ENCODE results near the gene NPAS3.

The NPAS3 gene

DNA sequence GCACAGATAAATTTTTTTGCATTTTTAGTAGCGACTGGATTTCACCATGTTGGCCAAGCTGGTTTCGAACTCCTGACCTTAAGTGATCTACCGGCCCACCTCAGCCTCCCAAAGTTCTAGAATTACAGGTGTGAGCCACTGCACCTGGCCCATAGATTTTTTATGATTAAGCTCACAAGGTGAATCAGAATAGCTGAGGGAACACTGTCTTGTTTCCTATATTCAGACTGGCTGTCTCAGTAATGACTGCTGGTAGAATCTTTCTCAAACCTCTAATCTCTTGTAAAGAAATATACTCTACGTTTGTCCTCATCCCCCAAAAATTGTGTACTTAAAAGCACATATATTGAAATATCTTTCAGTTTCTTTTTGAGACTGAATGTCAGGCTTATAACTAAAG, 650.1 kb downstream of the NPAS3 start:
- no peak for DNase-seq (ENCODE audit: low read depth)

DNA sequence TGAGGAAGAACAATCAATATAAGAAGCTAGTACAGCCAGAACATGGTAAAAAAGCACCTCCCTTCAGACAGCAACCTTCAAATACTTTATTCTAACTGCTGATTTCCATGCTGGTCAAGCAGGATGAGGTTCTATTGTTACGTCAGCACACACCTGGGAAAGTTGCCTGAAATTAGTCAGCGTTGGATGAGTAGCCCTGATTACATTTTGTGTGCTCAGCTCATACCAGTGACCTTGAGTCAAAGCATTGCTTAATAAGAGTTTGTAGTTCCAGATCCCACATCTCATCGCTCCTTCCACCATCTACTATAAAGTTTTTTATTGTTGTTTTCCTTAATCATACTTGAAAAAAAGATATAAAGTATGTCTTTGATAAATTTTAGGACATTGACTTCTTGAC, 650.7 kb downstream of the NPAS3 start:
- no peak for DNase-seq (ENCODE audit: low read depth)

DNA sequence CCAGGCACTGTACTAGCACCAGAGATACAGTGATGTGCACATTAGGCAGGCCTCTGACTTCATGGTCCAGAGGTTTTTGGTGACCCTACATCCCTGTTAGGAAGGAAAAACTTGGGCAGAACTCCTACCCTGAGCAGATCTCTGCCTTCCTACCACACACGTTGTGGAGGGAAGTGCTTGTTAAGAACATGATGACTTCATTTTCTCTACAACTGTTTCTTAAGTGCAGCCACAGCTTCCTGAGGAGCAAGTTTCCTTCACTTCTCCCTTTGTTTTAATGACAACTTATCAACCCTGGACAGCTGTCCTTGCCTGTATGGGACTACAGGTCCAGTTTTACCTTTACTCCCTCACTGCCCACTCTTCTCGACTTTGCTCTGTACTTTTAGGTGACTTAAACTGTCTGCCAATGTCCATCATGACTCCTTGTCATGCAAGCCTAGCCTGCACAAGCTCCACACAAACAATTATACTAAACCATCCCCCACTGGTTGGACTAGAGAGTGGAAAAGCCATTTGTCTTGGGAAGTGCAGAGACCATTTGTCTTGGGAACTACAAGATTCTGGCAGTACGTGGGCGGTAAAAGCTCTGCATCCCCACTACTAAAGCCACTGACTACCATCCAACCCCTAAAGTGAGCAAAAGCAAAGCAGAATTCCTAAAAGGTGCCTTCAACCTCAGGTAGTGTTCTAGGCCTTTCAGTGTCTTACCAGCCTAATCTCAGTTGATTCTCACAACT, 652.4 kb downstream of the NPAS3 start:
- DNase-seq (ENCODE audit: low read depth): no peak

DNA sequence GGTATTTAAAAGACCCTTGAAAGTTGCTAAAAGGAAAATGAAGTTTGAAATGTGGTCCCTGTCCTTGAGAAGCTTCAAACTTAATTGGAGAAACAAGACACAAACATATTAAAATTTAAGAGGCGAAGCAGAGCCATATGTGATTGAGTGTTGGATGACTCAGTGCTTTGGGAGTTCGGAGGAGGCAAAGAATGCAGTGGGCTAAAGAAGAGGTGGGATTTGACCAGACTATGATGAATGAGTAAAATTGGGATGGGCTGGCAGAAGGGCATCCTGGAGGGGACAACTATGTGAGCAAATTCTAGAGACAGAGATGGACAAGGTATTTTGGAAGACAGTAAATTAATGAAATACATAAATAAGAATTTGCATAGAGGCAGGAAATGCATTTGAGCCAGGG, 653.6 kb downstream of the NPAS3 start:
- DNase-seq (ENCODE audit: low read depth): no peak

DNA sequence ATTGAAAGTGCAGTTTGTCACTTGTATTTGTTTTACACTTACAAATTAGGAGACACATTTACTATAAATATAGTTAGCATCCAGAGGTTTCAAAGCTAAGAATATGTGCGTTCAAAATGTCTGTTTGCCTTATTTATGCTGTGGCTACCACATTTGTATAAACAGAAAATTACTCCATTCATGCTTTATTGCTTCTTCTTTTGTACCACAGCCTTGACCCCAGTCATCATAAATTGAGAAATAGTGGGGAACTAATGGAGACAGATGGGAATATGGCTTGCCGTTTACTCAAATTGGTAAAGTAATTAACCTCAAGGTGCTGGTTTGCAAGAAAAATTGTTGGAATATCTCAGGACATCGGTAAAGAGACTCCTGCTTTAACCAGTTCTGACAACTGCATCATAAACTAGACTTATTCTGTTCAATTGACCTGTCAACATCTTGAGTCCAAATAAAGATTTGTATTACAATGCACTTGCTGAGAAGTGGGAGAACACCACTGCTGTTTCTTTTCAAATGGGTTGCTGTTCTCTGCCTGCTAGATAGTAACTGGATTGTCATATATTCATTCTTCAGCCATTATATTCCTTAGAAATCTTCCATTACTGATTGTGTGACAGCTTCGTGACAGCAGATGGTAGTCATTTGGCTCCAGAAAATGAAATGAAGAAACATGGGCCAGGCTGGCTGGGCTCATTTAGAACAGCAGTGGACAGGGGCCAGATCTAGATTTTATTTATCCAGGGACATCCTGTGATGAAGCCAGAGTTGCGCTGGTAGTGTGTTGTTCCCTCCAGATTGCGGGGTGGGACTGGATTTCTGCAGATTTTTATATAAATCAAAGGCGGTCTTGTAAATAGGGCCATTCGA, 657.8 kb downstream of the NPAS3 start:
- DNase-seq (ENCODE audit: low read depth): no peak

DNA sequence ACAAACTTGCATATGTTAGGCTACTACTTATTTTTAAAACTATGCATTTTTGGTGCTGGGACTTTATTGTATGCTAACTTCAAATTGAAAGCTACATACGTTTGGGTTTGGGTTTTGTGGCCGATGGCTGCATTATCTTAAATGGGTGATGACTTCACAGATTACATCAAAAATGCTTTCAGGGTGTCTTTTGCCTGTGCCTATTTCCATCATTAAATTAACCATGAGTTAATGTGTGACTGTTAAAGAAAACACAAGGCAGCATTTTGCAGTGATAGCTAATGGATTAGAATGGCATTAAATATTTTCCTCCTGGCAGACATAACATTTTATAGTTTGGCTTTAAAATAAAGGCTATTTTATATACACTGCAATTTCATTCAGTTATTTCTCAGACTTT, 659.9 kb downstream of the NPAS3 start:
- DNase-seq (ENCODE audit: low read depth): no peak

DNA sequence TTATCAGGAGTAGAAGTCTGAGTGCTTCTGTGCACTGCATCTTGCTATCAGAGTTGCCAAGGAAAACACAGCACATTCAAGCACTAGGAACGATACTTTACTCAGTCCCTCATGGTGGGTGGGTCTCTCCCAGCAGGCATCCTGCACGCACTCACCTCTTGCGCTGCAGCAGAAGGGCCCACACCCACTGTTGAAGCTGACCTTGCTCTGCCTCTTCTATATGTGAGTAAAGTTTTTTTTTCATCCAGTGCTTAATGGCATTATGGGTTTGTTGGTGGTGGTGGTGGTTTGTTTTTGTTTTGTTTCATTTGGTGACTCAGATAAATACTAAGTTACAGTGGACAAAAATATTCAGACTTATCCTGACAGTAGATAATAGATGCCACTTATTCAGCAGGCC, 663.7 kb downstream of the NPAS3 start:
- no peak for DNase-seq (ENCODE audit: low read depth)

DNA sequence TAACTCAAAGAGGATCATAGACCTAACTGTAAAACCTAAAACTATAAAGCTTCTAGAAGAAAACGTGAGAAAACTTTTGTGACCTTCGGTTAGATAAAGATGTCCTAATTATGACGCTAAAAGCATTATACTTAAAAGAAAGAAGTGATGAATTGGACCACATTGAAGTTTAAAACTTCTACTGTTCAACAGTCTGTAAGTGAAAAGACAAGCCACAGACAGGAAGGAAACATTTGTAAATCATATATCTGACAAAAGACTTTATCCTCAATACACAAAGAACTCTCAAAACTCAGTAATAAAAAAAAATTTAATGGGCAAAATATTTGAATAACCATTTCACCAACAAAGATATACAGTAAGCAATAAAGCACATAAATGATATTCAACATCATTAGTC, 667.9 kb downstream of the NPAS3 start:
- DNase-seq (ENCODE audit: low read depth): no peak

DNA sequence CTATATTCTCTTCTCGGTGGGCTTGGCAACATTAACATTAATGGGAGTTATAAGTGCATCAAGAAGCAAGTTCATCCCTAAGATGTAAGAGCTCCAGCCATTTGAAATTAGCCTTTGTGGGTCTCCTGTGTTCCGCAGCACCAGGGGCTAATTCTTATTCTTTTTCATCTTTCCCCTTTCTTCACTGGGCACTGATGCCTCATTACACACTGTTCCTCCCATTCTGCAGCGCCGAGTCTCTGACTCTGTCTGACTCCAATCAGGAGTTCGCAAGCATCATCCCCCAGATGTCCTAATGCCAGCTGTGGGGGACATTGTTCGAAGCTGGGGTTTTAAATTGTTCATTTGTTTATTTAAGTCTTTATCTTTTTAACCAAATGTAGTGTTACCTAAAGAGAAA, 670.9 kb downstream of the NPAS3 start:
- no peak for DNase-seq (ENCODE audit: low read depth)

DNA sequence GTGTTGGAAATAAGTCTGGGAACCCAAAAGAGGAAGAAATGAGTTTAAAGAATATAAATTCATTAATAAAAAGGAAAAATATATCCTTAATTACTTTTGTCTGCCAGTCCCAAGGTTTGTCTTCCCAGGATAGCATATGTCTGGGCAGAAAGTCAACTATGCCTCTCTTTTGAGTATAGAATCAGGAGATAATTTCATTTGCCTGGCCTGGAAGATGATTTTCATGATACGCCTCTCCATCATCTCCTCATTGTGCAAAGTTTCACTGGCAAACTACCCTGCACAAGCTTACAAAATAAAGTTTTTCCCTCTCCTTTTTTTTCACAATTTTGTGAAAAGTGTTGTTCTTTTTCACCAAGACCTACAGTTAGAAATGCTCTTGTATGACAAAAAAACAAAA, 671.4 kb downstream of the NPAS3 start:
- DNase-seq (ENCODE audit: low read depth): no peak

DNA sequence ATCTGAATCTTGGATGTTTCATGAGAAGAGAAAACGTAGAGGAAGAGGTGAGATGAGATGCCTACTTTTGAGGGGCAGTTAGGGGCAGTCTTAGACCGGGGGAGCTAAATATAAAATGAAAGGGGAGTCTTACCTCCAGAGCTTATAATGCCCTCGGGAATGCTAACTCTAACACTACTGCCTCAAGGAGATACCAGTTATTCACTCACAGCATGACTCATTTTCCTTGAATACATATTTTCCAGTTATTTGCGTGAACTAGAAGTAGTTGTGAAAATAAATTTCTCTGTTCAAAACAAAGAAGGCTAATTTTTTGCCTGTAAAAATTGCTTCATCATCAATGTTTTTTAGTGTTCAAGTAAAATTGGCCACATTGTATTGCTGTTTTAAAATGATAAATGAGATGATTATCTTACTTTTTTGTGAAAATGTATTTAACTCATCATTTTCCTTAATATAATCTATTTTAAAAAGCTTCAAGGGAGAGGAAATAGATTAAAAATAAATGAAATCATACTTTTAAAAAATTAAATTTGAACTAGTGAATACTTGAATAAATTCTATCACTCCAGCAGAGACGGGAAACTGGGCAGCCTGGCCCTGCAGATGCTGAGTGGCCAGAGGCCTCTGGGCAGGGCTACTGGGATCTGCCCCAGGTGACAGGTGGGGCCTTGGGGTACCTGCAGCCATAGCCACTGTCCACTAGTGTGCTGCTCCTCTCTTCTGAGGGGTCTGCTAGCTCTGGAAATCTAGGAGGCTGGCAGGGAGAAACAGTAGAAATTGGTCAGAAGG, 672.9 kb downstream of the NPAS3 start:
- DNase-seq (ENCODE audit: low read depth): no peak

DNA sequence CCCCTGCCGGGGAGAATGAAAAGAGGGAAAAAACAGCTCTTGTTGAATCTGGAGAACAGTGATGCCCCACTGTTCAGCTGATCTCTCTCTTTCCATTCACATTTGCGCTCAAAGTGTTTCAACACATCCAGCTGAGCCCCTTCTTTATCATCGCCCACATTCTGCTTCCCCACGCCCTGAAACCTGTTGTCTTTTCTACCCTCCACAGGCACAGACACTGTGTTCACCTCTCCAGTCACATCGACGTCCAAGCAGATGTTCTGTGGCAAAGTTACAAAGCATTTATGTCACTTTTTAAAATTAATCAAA, 673.5 kb downstream of the NPAS3 start:
- DNase-seq (ENCODE audit: low read depth): no peak

DNA sequence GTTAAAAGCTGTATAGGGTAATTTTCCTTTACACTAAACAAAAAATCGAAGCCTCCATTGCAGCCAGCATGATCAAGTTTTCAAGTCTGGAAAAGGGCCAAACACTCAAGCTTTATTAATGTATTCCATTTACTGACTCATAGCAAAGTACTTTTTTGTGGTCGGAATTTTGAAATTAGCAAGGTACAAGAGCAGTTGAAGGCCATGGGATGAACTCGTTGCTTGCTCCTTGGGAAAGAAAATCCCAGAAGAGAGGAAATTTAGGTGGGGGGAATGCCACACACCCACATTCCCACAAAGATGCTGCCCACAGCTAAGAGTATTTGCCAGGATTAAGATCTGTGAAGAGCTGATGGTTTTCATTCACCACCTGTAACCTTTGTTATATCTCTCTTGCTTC, 678.5 kb downstream of the NPAS3 start:
- DNase-seq (ENCODE audit: low read depth): no peak

DNA sequence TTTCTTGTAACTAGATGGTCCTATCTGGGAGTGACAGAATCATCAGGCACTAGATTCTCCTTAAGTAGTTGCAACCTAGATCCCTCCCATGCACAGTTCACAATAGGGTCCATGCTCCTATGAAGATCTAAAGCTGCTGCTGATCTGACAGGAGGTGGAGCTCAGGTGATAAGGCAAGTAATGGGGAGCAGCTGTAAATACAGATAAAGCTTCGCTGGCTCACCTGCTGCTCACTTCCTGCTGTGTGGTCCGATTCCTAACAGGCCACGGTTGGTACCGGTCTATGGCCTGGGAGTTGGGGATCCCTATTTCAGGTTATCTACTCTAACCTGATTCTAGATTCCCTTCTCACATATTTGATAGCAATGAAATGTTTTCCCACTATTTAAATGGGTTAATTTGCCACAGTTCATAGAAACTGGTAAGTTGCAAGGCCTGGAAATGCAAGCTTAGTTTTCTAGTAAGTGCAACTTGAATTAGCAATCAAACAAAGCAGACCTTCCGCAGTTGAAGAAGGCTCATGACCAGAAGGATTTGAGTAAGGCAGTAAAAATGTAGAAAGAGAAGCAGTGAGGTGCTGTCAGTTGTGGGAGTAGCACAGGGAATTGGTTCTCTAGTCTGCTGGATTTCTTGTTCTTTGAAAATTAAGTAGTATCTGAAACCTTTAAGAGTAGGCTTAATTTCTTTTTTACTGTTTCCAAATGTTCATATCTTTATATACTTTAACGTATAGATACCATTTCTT, 679.9 kb downstream of the NPAS3 start:
- no peak for DNase-seq (ENCODE audit: low read depth)

DNA sequence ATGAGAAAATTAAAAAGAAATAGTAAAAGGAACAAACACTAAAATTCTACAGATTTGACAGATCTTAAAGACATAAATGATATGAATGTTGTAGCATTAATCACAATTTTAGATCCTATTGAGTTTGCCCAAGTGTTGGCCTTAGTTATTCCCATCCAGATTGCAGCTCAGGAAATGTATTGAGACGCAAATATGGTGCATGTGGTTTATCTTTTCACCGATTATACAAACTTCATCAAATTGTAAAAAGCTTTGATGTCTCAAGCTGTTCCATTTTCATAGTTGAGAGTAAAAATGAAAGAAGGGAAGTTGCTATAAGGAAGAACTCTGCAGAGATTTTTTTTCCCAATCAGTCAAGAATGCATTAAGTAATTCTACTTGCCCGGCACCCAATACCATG, 683.8 kb downstream of the NPAS3 start:
- no peak for DNase-seq (ENCODE audit: low read depth)

DNA sequence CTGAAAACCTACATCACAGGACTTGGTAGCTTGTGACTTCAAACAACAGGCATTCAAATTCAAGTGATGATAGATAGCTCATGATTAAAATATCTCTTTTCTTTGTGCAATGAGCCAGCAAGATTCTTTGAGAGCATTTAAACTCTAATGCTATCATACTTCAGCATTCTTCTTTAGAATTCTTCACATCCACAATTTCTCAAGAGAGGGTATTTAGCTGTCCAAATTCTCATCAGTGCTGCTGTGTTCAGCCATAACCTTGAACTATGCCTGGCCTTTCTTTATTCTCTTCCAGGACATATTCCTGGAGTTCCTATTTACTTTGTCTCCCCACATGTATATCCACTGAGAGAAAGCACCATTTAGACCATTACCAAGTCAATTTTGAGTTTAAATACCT, 691.1 kb downstream of the NPAS3 start:
- DNase-seq (ENCODE audit: low read depth): no peak

DNA sequence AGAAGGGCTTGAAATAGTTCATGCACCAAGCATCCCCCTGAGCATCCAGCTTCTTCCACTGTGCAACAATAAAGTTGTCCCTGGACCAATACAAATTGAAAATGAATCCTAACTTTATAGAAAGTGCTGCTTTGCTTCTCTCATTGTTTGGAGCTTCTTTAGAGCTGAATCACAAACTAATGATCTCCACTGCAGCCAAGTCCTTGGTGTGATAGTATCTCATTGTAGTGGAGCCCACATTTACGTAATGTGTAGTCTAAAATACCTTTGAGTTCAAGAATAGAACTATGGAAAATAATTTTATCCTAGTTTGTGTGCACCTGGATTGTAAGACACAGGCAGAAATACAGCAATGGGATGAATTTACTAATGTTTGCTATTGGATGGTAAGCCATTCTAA, 692.3 kb downstream of the NPAS3 start:
- DNase-seq (ENCODE audit: low read depth): no peak

DNA sequence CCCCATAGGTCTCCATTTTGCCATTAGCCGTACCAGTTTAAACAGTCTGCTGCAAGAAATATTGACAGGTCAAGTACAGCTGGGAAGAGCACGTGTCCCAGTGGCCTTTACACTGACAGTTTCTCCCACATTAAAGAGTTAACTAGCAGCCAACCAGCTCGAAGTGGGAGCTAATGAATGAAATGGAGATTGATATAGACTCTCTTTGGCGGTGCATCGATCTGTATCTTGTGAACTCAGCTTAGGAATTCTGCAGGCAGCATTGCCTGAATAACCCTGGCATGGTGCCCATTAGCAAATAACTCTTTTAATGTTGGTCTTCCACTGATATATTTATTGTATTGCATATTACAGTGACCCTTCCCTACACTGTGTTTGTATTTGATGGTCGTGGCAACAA, 692.8 kb downstream of the NPAS3 start:
- DNase-seq (ENCODE audit: low read depth): no peak

DNA sequence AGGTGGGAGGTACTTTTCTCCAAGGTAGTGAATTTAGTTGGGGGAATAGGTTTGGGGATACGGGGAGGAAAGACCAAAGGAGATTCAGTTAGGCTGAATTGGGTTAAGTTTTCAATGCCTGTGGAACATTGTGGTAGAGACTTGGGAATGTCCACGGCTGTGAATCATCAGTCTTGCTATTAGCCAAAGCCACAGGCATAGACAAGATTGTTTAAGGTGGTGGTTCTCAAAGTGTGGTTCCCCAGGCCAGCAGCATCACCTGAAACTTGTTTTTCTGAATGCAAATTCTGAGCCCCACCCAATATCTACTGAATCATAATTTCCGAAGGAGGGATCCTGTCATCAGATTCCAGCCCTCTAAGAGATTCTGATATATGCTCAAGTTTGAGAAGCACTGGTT, 696.0 kb downstream of the NPAS3 start:
- no peak for DNase-seq (ENCODE audit: low read depth)

DNA sequence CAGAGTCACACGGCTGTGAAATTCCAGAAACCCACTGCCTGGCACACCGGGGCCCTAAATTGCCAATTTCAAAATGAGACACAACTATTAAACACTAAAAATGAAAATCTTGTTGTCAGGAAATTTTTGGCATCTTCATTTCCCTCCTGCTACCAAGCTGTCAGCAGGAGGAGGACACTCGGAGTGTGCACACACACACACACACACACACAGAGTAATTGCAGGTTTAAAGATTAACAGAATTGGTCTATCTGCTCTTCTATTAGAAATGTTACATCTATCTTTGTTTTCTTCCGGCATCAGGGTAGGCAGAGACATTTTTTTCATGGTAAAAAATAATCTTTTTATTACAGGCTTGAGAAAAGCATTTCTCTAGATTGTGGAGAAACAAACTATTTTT, 698.0 kb downstream of the NPAS3 start:
- DNase-seq (ENCODE audit: low read depth): no peak

DNA sequence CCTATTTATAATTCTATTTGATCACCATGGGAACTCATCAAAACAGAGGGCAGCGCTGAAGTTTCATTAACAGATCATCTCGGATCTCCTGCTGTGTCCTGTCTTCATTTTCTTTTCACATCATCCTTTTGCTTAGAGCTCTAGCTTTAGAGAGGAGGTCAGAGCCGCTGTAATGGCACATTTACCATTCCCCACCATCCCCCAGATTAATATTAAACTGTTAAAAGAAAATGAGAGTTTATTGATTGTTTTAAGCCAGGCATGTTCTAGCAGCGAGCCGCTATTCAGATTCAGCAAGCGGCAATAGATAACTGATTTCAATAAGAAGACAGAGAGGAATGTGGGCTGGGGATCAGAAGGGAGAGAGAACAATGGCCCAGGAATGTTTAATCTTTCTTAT, 703.4 kb downstream of the NPAS3 start:
- no peak for DNase-seq (ENCODE audit: low read depth)

DNA sequence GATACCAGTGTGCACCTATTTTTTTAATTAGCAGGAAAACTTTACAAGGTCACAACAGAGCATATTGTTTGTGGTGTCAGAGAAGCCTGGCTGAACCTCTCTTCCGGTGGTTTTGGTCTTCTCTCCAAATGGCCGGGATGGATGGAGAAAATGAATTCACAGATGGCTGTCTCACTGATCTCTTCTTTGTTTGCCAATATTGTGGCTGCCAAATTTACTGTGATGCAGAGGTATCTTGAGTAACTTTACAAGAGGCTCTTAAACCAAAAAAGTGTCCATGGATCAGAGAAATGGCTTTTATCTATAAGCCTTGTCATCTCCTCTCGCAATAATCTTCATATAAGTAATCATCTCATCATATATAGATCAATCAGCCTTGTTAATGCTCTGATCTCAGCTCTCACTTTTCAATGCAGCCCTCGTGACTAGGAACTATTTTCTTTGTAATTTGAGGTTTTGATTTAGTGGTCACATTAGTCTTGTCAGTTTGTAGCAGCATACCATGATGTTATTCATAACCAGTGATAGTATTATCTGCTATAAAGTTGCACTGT, 704.1 kb downstream of the NPAS3 start:
- no peak for DNase-seq (ENCODE audit: low read depth)
